Ramos (cell line): Measurements from ENCODE around the gene PPM1H.

Experiments used
- in situ Hi-C: fragments of 300-500 bp; cut with MboI; formaldehyde crosslinking; loops from one replicate; pipeline ENCODE4 v1.14.3; 2022; ENCODE audit warnings: low sequenced_read_pairs; ENCODE audit not compliant: unreplicated experiment

The PPM1H gene

GRCh38 chr12:62878211-62878610 lies 56.7 kb downstream of the PPM1H start:
- in situ Hi-C loops: no loop called here

DNA sequence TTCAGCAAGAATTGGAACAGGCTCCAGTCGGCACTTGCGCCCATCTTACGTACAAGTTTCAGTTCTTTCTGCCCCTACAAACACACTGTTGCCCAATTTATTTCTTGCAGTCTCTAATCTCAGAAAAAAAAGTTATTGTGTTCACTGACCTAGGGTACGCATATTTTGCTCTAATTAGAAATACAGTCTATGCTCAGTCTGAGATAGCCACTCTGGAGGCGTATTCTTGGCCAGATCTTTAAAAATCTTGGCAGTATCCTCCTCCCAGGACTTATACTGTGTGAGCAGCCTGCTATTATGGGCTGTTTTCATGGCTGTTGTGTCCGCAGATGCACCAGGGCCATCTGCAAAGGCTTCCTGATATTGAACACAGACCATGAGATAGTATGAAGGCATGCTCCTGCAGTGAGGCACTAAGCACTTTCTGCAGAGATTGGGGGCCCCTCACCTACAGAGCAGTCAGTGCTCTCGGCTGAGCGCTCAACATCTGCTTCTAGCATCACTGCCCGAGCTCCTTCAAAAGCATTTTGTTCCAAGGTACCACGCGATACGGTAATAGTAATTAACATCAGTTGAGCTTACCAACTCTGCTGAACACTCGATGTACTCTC lies 57.9 kb downstream of the PPM1H start:
- in situ Hi-C loops: no loop called here

DNA sequence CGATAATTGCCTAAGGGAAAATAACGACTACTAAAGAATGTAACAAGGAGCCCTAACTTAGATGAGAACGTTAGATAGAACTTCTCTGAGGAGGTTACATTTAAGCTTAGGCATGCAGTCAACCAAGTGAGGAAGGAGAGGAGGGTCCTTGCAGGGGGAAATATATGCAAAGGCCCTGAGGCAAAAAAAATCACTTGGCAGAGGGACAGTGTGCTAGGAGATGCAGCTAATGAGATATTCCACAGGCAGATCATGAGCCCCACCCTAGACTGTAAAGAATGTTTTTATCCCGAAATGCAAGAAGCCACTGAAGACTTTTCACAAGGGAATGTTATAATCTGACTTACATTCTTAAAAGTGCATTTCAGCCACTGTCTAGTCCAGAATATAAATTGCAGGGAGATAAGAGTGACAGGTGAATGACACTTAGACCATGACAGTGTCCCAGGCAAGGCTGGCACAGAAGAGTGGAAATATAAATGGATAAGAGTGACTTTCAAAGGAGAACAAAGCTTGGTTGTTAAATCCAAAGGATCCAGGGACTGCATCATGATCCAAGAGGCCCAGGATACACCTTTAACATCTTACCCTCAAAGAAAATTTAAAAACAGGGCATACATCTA lies 61.0 kb downstream of the PPM1H start:
- in situ Hi-C loops: no loop called here

DNA sequence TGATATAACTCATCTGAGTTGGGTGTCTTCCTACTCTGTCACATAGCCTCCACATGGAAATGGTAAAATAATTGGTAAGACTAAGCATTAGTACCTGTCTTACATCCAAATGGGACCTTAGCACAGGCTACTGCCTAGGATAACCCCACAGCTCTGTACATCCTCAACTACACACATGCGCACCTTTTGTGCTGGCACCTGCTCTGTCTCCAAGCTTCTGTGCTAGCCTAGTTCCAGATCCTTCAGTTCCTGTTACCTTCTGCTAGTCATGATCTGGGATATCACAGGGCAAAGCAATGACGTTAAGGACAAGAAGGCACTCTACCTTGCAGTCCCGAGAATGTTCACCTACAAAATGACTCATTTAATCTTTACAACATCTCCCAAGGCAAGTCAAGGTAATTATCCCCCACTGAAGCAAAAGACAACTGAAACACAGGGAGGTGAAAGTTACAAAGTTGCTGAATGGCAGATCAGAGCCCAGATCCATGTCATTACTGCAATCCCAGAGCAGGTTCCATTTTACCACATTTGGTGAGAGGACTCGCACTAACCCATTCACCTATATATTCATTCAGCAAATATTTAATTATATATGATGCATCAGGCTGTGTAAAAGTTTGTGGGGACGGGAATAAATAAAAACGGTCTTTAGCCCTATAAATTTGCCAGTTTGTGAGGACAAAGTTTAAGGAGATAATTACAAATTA lies 61.7 kb downstream of the PPM1H start:
- in situ Hi-C loops: no loop called here

- in situ Hi-C loops: no loop called here
Observed at GRCh38 chr12:62868820-62869219, 66.1 kb downstream of the PPM1H start.

DNA sequence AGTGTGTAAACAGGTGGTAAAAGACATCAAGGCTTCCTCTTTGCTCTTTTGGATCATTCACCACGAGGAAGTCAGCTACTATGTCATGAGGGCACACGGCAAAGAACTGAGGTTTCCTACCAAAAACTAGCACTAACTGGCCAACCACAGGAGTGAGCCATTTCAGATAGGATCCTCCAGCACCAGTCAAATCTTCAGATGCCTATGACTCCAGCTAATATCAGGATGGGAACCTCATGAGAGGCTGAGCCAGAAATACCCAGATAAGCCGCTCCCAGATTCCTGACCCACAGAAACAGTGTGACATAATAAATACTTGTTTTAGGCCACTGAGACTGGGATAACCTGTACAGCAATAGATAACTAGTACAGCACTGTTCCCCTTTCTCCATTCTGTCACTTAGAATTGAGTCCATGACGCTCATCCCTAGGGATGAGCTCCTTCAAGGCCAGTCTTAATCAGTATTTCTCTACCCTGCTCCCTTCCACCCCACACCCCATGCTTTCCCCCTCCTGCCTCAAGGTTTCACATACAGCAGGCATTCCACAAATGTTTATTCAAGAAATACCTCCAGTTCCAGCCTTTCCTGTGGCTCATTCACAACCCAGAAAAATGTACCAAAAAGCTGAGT lies 68.4 kb downstream of the PPM1H start:
- in situ Hi-C loops: no loop called here

DNA sequence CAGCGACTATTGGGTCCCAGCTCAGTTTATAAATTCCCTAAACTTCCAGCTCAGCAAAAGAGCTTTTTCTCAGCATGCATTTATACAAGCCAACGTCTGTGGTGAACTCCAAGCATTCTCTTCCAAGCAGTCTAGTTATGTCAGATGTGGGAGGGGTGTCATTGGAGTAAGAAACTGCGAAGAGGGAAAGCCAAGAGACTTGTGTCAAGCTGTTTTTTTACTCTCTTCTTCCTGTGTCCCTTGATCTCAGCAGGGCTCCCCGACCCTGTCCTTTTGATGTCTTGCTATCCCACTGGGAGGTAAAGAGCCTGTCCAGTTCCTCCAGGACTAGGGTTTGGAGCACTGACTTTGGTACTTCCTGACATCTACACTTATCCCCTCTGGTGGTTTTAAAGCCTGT lies 69.0 kb downstream of the PPM1H start:
- in situ Hi-C loops: no loop called here

- in situ Hi-C loops: no loop called here
Observed at GRCh38 chr12:62865065-62865464, 69.9 kb downstream of the PPM1H start.

GRCh38 chr12:62862259-62862881 lies 72.6 kb downstream of the PPM1H start:
- in situ Hi-C loops: no loop called here

GRCh38 chr12:62861586-62861985 lies 73.4 kb downstream of the PPM1H start:
- in situ Hi-C loops: no loop called here

GRCh38 chr12:62860501-62861411 lies 74.2 kb downstream of the PPM1H start:
- in situ Hi-C loops: no loop called here

GRCh38 chr12:62860020-62860419 lies 74.9 kb downstream of the PPM1H start:
- in situ Hi-C loops: no loop called here

DNA sequence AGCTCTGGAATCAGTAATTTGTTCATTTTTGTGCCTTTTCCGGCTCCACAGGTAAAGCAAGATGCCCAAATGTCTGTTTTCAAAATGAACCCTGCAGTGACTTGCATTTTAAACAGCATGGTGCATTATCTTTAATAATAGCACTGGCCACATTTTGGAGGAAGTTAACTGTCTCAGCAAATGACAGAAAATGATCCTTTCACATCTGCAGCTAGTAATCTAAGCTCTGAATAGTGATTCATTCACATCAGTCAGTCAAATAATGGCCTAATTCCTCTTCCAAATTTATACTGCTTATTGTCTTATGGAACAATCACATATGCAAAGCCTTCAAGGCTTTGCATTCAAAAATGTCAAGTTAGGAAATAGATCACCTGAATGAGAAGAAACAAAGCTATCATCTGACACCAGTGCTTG lies 75.6 kb downstream of the PPM1H start:
- in situ Hi-C loops: no loop called here

DNA sequence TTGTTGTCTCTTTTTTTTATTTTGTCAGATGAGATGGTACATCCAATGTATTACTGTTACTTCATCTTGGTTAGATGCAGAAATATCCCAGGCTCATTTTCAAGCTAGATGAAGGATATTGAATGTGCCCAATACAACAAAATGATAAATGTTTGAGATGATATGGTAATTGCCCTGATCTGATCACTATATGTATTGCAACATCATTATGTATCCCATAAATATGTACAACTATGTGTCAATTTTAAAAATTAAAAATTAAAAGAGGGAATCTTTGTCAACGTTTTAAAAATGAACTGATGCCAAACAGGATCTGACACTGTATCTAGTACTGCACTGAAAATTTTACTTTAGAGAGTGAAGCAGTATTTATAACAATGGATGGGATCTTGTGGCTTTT lies 78.5 kb downstream of the PPM1H start:
- in situ Hi-C loops: no loop called here

DNA sequence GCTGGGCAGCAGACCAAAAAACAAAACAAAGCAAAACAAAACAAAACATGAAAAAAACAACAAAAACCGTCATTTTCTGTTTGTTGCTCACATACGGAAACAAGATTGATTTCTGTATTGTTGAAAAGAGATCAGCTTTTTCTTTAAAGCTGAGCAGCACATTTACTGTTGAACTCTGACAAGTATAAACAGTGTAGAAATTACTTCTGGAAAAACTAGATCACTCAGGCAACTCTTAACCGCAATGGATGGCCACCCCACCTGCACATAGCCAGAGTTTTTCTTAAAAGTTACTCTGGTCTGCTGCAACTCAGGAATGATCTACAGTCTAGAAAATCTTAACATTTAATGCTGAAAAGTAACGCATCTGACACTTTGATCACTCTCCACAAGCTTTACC lies 80.9 kb downstream of the PPM1H start:
- in situ Hi-C loops: no loop called here

- in situ Hi-C loops: no loop called here
Observed at GRCh38 chr12:62849398-62849797, 85.6 kb downstream of the PPM1H start.

DNA sequence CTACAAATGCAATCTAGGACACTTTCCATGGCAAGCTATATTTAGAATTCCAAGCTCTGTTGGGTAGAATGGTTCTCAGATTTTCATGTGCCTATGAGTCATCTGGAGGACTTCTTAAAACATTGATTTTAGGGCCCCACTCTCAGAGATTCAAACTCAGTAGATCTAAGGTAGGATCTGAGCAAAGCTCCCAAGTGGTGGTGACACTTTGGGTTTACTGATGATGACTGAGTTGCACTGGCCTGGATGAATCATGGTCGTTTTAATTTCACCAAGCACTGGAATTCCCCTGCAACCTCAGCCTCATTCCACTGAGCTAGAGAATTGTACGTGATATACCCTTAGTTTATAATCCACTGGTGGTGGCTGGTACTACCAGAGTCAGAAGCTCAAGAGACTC lies 86.5 kb downstream of the PPM1H start:
- in situ Hi-C loops: no loop called here

DNA sequence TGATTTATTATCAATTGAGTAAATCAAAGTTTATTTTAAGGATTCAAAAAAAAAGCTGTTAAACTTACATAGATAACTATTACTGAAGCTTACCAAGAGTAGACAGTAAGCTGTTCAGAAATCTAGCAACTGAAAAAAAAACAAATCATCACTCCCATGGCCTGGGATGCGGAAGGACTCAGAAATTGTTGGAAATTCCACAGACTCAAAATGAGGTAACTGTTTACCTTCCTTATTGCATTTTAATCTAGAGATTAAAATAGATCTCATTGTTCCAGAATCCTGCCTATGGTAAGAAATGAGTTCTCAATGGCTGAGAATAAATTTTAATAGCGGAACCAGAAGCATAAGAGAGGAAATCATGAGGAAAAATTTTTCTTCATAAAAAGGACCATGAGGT lies 87.2 kb downstream of the PPM1H start:
- in situ Hi-C loops: no loop called here

GRCh38 chr12:62846491-62846890 lies 88.5 kb downstream of the PPM1H start:
- in situ Hi-C loops: no loop called here

DNA sequence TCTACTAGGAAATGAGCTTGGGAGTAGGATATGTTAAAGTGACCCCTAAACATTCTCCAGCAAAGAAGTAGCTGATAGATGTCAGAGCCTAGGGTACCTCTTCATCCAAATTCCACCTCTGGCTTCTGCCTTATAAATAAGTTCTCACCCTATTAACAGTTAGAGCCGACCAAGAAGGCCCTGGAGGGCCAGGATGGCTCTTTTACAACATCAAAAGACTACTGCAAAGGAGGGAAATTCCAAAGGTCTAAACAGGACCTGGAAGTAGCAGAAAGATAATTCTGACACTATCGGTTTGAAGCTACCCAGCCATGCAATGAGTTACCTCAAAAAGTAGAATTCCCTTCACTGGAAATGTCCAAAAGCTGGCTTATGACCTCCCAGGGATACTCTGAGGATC lies 90.0 kb downstream of the PPM1H start:
- in situ Hi-C loops: no loop called here
